Measurements from ENCODE around the gene NUDT4. TPM values are rescaled to one million over a fixed set of nuclear protein-coding genes. Genes with fewer than 3 reads are reported as not detected.

The NUDT4 gene
- total RNA-seq, result 100 to 1,000 TPM in 2 of 4 donors, 10 to 100 TPM in 2; 58.0 to 147 (median 90.9) TPM

- no peak for TF ChIP-seq CTCF (IDR thresholded peaks at IDR 0.05; ENCODE audit: low read depth)
These were observed at the start of gene NUDT4 for GRCh38 chr12:93377252-93378195. Gene NUDT4 (plus strand): TSS chr12:93377925. CDS start chr12:93378323, 398 bp downstream.

DNA sequence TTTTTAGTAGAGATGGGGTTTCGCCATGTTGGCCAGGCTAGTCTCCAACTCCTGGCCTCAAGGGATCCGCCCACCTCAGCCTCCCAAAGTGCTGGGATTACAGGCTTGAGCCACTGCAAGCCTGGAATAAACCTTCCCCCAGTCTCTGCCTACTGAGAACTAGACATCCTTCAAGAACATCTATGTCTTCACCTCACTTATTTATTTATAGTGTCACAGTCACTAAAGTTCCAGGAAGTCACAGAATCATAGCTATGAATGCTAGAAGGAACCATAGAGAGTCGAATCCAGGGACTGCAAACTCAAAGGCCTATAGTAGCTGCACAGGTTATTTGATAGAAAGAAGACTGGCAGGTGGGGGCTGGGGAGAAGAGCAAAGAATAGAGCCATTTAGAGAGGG, 44.7 kb upstream of the NUDT4 start:
- TF ChIP-seq CTCF (IDR thresholded peaks at IDR 0.05; ENCODE audit: low read depth), result no peak

GRCh38 chr12:93333828-93334227, 43.9 kb upstream of the NUDT4 start:
- TF ChIP-seq CTCF (IDR thresholded peaks at IDR 0.05; ENCODE audit: low read depth), result no peak

DNA sequence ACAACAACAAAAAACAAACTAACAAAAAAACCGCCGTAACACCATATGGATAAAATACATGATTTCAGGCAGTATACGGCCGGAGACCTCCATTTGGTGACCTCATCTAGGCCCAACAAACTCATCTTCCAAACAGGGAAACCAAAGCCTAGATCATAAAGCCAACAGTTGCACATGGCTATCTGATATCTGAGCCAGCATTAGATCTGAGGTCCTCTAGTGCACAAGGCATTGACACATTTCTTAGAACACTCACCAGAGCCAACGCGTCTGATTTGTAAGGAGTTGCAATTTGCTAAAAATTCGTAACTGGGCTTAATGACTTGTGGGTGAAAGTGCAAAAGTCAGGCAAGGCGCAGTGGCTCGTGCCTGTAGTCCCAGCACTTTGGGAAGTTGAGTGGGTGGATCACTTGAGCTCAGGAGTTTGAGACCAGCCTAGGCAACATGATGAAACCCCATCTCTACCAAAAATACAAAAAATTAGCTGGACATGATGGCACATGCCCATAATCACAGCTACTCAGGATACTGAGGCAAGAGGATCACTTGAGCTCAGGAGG, 42.0 kb upstream of the NUDT4 start:
- no peak for TF ChIP-seq CTCF (IDR thresholded peaks at IDR 0.05; ENCODE audit: low read depth)

GRCh38 chr12:93336291-93336741, 41.4 kb upstream of the NUDT4 start:
- no peak for TF ChIP-seq CTCF (IDR thresholded peaks at IDR 0.05; ENCODE audit: low read depth)

GRCh38 chr12:93338598-93338997, 39.1 kb upstream of the NUDT4 start:
- no peak for TF ChIP-seq CTCF (IDR thresholded peaks at IDR 0.05; ENCODE audit: low read depth)

DNA sequence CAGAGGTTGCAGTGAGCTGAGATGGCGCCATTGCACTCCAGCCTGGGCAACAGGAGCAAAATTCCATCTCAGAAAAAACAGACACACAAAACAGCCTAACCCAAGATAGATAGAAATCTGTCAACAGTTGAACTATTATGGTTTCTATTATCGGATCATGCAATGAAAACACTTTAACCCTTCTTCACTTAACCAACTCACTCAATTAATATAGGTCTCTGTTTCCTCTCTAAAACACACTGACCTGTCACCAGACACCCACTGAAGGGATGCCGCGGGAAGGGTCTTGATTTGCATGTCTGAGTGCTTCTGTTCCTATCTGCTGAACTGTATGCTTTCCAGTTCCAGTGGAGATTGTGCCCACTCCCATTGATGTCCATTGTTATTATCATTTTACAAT, 38.0 kb upstream of the NUDT4 start:
- TF ChIP-seq CTCF (IDR thresholded peaks at IDR 0.05; ENCODE audit: low read depth), result no peak
